GM18511 (cell line): Measurements from ENCODE around the gene CCNC.

Source experiments
- ATAC-seq: cut with Tn5 transposase; IDR thresholded peaks from one replicate; pipeline ENCODE4 v1.9.1; 2021; ENCODE audit warnings: mild to moderate bottlenecking, moderate library complexity; ENCODE audit not compliant: unreplicated experiment

The CCNC gene, protein sequence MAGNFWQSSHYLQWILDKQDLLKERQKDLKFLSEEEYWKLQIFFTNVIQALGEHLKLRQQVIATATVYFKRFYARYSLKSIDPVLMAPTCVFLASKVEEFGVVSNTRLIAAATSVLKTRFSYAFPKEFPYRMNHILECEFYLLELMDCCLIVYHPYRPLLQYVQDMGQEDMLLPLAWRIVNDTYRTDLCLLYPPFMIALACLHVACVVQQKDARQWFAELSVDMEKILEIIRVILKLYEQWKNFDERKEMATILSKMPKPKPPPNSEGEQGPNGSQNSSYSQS

DNA sequence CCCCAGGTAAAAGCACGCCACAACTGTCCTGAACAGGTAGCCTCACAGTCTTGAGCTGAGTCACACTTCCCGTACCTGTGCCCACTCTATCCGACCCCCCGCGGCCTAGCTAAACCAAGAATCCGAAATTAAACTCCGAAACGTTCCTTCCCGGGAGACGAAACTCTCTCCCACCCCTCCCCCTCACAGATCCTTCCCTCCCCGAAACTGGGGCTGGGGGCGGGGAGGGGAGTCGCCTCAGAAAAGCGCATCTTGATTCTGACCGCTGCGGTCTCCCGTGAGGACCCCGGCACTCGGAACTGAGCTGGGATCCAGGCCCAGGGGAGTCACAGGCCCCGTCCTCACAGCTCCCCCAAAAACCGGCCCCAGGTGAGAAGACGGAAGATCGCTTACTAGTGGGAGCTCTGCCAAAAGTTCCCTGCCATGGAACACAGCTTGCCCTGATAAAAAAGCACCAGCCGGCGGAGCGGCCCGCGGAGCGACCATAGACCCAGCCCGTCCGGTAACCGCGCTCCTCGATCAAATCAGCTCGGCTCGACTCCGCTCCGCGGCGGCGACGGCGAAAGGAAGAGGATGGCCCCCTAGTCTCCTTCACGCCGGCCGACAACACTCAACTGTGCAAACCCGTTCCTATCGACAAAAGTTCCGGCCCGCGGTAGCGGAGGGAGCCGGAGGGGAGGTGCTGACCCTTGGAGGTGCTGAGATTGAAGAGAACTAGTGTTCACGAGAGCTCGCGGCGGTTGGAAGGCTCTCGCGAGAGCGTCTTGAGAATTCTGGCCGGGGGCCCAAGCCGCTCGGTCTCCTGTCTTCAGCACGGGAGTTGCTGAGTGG, at the start of gene CCNC:
Gene CCNC (minus strand): TSS at position 558 of the 831 bp plus-strand sequence. CDS start 133 bp downstream, at position 425.
- peak; percentile 97 for ATAC-seq

DNA sequence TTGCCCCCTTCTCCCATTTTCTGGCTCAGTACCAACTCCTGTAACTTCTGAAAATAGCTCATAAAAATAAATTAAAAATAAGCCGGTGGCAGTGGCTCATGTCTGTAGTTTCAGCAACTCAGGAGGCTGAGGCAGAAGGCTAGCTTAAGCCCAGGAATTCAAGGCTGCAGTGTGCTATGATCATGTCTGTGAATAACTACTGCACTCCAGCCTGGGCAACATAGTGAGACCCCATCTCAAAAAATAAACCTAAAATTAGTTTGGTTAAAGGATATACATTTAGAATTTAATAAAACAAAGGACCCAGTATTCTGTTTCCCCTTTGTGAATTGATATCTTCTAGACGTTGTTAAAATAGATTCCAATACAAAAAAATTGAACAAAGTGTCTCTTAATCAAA, 48.7 kb upstream of the CCNC start:
- ATAC-seq, result no peak

DNA sequence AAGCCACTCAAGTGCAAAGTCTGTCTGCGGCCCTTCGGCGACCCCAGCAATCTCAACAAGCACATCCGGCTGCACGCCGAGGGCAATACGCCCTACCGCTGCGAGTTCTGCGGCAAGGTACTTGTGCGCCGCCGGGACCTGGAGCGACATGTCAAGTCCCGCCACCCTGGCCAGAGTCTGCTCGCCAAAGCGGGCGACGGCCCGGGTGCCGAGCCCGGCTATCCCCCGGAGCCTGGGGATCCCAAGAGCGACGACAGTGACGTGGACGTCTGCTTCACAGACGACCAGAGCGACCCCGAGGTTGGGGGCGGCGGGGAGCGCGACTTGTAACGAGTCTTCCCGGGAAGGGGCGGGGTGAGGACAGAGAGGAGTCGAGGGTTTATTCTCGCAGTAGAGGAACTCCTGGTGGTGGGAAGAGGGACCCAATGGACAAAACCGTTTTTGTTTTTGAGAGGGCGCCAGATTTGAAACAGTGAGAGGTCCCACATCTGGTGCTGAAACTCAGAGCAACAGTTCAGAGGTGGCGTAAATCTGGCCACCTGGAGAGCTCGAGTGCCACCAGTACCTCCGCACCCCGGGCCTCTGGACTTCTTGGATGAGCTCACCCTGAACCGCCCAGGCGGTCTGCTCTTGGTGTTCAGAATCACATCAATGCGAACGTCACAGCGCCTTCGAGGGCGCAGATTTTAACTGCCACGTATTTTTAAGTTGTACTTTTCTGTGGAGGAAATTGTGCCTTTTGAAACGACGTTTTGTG, 46.1 kb upstream of the CCNC start:
- ATAC-seq, result peak; percentile 36

DNA sequence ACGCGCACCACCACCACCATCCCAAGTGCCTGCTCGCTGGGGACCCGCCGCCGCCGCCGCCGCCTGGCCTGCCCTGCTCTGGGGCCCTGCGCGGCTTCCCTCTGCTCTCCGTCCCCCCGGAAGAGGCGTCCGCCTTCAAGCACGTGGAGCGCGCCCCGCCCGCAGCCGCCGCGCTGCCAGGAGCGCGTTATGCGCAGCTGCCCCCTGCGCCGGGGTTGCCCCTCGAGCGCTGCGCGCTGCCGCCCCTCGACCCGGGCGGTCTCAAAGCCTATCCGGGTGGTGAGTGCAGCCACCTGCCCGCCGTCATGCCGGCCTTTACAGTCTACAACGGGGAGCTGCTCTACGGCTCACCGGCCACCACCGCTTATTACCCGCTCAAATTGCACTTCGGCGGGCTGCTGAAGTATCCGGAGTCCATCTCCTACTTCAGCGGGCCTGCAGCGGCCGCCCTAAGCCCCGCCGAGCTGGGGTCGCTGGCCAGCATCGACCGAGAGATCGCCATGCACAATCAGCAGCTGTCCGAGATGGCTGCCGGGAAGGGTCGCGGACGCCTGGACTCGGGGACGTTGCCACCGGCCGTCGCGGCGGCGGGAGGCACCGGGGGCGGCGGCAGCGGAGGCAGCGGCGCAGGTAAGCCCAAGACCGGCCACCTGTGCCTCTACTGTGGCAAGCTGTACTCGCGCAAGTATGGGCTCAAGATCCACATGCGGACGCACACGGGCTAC, 45.4 kb upstream of the CCNC start:
- ATAC-seq, result peak; percentile 65

DNA sequence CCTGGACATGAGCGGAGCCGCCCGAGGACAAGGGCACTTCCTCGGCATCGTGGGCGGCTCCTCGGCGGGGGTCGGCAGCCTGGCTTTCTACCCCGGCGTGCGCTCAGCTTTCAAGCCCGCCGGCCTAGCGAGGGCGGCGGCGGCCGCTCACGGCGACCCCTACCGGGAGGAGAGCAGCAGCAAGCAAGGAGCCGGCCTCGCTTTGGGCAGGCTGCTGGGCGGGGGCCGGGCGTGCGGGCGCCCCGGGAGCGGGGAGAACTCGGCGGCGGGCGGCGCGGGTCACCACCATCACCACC, 44.9 kb upstream of the CCNC start:
- ATAC-seq, result peak; percentile 54

DNA sequence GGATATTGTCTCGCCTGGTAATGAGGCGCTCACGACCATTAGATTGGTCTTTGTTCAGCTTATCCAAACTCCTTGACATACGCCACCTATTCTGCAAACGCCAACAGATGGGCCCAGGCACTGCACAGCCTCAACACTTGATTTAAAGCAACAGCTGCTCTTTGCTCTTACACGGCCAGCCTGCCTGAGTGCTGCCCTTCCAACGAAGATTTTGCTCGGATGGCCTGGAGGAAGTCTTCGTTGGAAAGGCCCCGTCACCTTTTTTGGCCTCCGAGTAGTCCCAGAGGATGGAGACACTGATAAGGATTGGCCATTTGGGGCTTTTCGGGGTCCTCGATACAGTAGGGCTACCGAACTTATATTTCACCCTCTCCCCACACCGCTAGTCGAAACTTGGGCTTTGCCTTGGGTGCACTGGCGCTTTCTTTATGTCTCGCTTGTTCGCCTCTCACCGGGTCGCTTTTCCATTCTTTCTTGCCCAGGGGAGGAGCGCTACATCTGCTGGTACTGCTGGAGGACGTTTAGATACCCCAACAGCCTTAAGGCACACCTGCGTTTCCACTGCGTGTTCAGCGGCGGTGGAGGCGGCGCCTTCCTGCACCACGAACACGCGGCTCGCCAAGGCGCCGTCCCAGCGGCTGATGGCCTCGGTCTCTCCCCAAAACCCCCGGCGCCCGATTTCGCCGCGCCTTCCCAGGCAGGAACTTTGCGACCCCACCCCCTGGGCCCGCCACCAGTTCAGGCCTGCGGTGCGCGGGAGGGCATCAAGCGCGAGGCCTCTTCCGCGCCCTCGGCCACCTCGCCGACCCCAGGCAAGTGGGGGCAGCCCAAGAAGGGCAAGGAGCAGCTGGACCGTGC, 44.3 kb upstream of the CCNC start:
- ATAC-seq, result no peak

DNA sequence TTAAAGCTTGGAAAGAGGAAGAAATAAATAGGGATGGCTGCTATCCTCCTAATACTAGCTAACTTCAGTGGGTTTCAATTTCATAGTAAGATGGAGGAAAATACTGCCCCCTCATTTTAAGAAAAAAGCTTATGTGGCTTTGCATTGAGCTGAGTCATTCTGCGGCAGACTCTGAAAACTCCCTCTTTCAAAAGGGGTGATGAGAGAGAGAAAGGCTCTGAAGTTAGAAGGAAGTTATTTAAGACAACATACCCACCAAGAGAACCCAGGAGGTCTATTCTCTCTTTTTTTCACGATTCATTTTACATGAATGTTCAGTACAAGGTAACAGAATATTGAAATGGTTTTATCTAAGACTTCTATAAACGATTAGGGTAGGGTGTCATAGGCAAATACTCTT, 42.7 kb upstream of the CCNC start:
- ATAC-seq, result peak; percentile 56

DNA sequence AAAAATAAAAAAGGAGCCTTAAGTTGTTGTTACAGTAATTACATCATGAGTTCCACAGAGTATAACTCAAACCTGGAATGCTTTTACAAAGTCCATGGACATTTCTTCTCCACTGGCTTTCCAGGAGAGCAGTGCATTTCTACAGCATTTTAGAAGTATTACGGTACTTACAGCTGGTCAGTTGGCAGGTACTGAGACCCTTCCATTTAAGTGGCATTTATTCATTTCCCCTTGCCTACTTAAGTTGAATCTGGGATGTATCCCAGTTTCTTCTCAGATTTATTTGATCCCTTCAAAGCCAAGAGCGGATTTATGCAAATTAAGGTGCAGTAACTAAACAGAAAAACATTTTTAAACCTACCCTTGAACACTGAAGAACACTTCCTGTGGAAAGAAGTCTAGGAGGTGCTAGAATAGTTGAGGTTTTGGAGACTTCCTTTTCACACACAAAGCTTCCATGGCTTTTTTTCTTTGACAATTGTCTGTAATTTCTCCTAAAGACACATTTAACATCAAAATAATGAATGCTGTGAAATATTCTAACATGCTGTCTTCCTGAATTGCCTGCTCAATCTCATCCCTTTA, 41.5 kb upstream of the CCNC start:
- no peak for ATAC-seq

DNA sequence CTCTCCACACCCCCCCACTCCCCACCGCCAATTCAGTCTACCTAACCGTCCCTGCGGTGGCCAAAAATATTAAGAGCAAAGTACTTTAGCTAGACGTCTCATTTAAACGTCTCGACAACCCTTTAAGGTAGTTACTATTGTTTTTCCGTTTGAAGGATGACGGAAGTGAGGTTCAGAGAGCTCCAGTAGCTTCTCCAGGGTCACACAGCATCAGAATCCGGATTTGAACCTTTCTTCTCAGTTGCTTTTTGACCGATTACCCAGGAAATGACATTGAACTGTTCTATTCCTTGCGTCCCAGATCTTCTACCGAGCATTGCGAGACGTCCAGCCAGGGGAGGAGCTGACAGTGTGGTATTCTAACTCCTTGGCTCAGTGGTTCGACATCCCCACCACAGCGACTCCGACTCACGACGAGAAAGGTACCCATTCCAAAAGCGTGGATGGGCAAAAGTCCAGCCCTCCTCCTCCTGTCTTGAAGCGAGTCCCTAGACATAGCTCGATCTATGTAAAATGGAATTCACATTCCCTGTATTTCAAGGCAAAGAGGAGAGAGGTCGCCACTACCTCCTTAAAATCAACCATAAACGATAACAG, 40.5 kb upstream of the CCNC start:
- ATAC-seq, result no peak

DNA sequence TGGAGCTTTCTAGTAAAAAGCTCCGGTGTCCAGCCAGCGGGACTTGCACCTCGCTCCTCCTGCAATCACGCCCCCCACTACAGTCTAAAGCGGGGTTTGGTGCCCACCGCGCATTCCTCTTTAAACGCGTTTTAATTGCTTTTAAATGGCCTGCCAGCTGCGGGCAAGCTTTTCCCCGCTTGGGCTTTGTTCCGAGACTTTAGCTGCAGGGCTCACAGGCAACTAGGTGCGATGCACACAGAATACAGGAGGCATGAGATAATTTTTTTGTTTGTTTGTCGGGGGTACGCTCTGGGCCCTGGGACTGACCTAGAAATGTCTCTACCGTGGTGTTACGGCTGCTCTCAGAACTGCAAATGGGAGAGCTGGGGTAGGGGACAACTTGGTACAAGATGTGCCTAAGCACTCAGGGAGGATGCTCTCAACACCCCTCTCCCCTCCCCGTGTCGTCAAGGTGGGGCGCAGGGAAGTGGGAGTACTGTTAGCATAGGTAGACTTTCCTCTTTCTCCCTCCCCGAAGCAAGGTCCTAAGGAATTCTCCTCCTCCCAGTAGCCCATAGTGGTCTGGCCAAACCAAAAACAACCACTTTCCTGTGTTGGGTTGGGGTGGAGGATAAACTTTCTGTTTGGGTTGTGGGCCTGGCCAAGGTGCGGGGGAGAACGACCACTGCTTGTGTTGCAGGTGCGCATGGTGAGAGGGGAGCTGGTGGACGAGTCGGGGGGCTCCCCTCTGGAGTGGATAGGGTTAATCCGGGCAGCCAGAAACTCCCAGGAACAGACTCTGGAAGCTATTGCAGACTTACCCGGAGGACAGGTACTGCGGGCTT, 39.8 kb upstream of the CCNC start:
- ATAC-seq, result no peak

DNA sequence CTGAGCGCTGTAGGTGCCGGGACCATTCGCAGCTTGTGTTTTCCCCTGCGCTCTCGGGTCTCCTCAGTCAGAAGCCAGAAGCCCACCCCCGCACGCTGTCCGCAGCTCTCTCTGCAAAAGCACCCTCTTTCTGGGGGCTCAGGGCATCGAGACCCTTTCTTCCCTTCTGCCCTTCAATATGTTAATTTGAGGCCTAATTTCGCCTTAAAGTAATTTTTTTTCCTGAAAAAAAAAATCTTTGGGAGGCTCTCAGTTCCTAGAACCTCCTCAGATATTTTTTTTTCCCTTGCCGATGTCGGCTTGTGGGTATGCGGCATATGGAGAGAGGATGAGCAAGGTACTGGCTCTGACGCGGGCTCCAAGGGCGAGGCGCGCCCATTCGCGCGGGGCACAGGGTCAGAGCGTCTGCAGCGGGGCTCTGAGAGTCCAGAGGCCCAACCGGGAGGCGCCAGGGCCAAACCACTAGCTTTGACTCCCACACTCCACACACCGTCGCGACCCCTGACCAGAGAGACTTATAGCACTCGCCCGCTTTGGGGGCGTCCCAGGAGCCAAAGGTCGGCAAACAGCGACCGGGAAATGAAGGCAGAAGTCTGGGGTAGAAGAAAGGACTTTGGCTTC, 39.1 kb upstream of the CCNC start:
- no peak for ATAC-seq

DNA sequence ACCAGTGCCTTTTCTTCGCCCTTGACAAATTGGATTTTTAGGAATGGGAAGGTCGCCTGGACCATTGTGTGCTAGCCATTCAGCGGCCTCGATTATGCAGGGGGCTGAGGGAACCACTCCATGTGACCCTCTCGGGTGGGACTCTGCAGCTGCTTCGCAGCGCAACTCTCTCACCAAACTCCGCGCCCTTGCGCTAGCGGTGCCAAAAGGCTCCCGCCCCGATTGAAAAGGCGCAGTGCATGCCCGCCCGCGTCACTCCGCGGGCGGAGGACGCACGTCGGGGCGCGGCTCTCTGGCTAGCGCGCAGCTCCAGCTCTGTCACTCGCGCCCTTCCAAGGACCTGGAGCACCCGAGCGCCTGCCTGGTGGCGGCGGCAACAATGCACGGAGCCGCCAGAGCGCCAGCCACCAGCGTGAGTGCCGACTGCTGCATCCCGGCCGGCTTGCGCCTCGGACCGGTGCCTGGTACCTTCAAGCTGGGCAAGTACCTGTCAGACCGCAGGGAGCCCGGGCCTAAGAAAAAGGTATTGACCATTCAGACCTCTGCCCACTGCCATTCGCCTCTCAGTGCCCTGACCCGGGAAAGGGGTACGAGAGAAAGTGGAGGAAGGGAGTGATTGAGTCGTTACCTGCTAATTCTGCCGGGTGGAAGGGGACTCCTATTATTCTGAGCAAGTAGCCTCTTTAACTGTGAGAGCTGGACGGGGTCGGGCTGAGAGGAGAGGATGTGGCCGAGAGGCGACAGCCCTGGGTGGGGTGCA, 38.4 kb upstream of the CCNC start, which contains the start of gene PRDM13:
Gene PRDM13 (plus strand): TSS at position 178 of the 760 bp plus-strand sequence. CDS start 202 bp downstream, at position 380.
- no peak for ATAC-seq

DNA sequence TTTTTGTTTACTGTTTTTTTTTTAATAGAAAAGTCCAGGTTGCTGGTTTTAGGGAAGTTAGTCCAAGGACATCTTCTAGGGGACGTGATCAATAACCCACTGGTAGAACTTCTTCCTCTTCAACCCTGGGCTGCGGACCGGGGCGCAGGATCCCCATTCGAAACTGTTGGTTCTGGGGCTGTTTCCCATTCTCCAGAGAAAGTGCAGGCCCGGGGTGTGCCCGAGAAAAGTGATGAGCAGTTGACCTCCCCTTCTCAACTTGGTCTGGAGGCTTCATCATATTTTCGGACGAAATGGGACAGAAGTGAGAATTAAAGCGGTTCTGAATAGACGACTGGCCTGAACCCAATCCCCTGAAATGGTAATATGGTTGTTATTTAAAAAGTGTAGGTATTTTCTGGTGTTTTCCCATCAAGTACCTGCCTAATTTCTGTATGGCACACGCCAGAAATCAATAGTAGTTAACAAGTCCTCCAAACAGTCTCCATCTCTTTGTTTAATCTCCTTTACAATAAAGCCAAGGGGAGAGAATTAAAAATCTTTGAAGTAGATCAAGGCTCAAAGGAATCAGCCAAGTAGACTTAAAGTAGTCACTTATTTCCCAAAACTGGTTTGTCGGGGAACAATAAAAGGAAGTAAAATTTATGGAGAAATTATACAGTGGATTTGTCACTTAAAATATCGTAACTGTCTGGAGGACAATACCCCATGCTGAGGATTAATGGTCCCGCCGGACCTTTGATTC, 37.6 kb upstream of the CCNC start:
- no peak for ATAC-seq

DNA sequence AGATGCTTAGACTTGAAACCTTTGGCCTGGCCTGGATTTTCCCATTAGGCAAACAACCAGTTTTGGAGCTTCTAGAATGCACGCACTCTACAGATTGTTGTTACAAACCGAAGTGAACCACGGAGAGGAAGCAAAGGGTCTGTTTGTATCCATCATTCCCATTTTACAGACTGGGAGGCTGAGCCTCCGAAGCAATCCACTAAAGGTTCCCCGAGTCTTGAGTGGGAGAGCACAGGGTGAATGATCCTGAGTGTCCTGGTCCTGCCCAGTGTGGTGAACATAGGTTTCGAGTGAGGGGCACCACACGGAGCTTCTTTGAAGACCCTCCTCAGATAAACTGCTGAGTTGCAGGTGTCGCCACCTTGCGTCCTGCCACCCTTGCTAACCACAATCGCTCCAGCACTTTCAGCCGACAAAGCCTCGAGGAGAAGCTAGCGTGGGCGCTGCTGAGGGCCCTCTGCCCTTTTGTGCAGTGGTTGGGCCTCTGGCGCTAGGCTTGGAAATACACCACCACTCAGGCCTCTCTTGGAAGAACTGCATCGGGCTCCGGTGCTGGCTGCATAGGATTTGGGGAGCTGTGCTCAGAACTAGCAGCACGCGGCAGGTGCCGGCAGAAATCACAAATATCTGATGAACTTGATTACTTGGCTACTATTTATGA, 36.7 kb upstream of the CCNC start:
- ATAC-seq, result no peak

DNA sequence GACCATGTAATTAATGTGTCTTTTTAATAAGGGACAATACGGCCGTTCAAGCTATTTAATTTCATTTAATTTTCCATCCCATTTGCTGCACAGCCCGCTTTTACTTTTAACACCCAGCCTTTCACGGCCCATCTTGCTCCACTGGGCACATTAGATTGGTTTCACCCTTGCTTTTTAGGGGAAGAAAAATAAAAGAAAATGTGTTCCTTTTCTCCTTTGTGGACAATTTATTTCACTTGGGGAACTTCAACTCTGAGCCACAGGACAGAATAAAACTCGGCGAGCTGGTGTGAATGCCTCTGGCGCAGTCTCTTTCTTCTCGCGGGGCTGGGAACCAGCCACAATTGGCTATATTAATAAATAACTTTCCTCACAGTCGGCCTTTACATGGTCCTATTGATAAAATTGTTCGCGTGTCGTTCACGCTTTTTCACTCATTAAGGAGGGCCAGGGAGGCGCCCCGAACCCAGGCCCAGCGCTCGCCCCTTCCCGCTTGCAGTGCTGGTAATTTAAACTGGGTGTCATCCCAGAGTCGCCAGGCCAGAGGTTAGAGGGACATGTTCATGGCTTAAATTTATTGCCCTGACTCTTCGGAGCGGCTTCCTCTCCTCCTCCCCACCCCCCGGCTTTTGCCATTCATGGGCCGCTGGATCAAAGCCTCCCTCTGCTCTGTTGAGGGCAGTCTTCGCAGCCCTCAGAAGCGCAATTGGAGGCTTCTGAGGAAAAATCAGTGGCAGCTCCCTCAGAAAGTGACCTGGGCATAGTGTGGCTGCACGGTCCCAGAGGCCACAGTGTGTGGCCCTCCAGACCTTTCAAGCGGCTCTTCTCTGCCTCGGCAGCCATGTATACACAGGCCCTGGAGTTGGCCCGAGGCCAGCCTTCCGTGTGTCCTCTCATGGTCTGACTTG, 36.0 kb upstream of the CCNC start:
- ATAC-seq, result no peak
